ENCODE results near the gene NRXN3. TPM values are rescaled to one million over a fixed set of nuclear protein-coding genes. Genes with fewer than 3 reads are reported as not detected.
"Not testable (repeated sequence)": the region's sequence is repeated elsewhere in the genome, so short reads cannot be mapped to it uniquely, and the experiment has no call there.

Gene NRXN3
- total RNA-seq, 2 experiments from 2014 or later = not detected

GRCh38 chr14:78383060-78383459 lies 212.9 kb downstream of the NRXN3 start:
- ChIA-PET CTCF (no interaction called here), POLR2A (no interaction called here)
- no peak for DNase-seq
- no peaks in the 10 kb centered on the region for H3K27me3 Mint-ChIP-seq
- H3K27ac Mint-ChIP-seq = no peak overlapping the region
- H3K4me3 Mint-ChIP-seq = no peak overlapping the region
- no peaks in the 10 kb centered on the region for H3K9me3 Mint-ChIP-seq
- H3K36me3 Mint-ChIP-seq (ENCODE audit: low read depth) = no peaks in the 10 kb centered on the region
- H3K4me1 Mint-ChIP-seq = no peaks in the 10 kb centered on the region

GRCh38 chr14:78398216-78398615 lies 228.0 kb downstream of the NRXN3 start:
- POLR2A ChIA-PET = no interaction called here
- CTCF ChIA-PET = no interaction called here
- DNase-seq = no peak
- peaks cover 1% of the 10 kb centered on the region for H3K4me1 Mint-ChIP-seq
- no peaks in the 10 kb centered on the region for H3K36me3 Mint-ChIP-seq (ENCODE audit: low read depth)
- no peak overlapping the region for H3K4me3 Mint-ChIP-seq
- H3K27ac Mint-ChIP-seq = no peak overlapping the region
- H3K27me3 Mint-ChIP-seq = no peaks in the 10 kb centered on the region
- no peaks in the 10 kb centered on the region for H3K9me3 Mint-ChIP-seq

GRCh38 chr14:78399316-78399889 lies 229.2 kb downstream of the NRXN3 start:
- H3K27me3 Mint-ChIP-seq = no peaks in the 10 kb centered on the region
- ChIA-PET CTCF (no interaction called here), POLR2A (no interaction called here)
- no peaks in the 10 kb centered on the region for H3K9me3 Mint-ChIP-seq
- H3K36me3 Mint-ChIP-seq (ENCODE audit: low read depth) = no peaks in the 10 kb centered on the region
- H3K4me3 Mint-ChIP-seq = no peak overlapping the region
- DNase-seq = no peak
- H3K4me1 Mint-ChIP-seq = peaks cover 3% of the 10 kb centered on the region
- no peak overlapping the region for H3K27ac Mint-ChIP-seq

- H3K36me3 Mint-ChIP-seq (ENCODE audit: low read depth) = no peaks in the 10 kb centered on the region
- CTCF ChIA-PET = no interaction called here
- no peaks in the 10 kb centered on the region for H3K9me3 Mint-ChIP-seq
- POLR2A ChIA-PET = no interaction called here
- no peak for DNase-seq
- H3K4me1 Mint-ChIP-seq = peaks cover 3% of the 10 kb centered on the region
- H3K27me3 Mint-ChIP-seq = no peaks in the 10 kb centered on the region
- H3K27ac Mint-ChIP-seq = no peak overlapping the region
- H3K4me3 Mint-ChIP-seq = no peak overlapping the region
Measured at GRCh38 chr14:78401866-78402265, 231.7 kb downstream of the NRXN3 start.

GRCh38 chr14:78403278-78403815 lies 233.2 kb downstream of the NRXN3 start:
- no peaks in the 10 kb centered on the region for H3K9me3 Mint-ChIP-seq
- no peaks in the 10 kb centered on the region for H3K36me3 Mint-ChIP-seq (ENCODE audit: low read depth)
- POLR2A ChIA-PET = no interaction called here
- peaks cover 3% of the 10 kb centered on the region for H3K4me1 Mint-ChIP-seq
- CTCF ChIA-PET = interaction anchor here (0.6 kb wide), 1 partner anchor 163 kb away, joined by 3 read pairs; no protein-coding TSS in a partner anchor
- no peak for DNase-seq
- H3K27ac Mint-ChIP-seq = no peak overlapping the region
- no peaks in the 10 kb centered on the region for H3K27me3 Mint-ChIP-seq
- H3K4me3 Mint-ChIP-seq = no peak overlapping the region

GRCh38 chr14:78405079-78405856 lies 235.1 kb downstream of the NRXN3 start:
- POLR2A ChIA-PET = no interaction called here
- H3K4me3 Mint-ChIP-seq = no peak overlapping the region

GRCh38 chr14:78412475-78412874 lies 242.3 kb downstream of the NRXN3 start:
- H3K4me3 Mint-ChIP-seq = no peak overlapping the region
- no peaks in the 10 kb centered on the region for H3K27me3 Mint-ChIP-seq
- CTCF ChIA-PET = no interaction called here

More at GRCh38 chr14:78405079-78405856, 235.1 kb downstream of the NRXN3 start:
- Mint-ChIP-seq H3K27me3 (no peaks in the 10 kb centered on the region), H3K36me3 (ENCODE audit: low read depth) (no peaks in the 10 kb centered on the region), H3K9me3 (no peaks in the 10 kb centered on the region), H3K4me1 (peaks cover 3% of the 10 kb centered on the region), H3K27ac (no peak overlapping the region)
- CTCF ChIA-PET = no interaction called here
- DNase-seq = no peak

GRCh38 chr14:78414172-78414571 lies 244.0 kb downstream of the NRXN3 start:
- no peak for DNase-seq
- Mint-ChIP-seq H3K4me3 (no peak overlapping the region), H3K27ac (no peak overlapping the region), H3K9me3 (peaks cover 3% of the 10 kb centered on the region), H3K27me3 (no peaks in the 10 kb centered on the region), H3K36me3 (ENCODE audit: low read depth) (no peaks in the 10 kb centered on the region), H3K4me1 (no peaks in the 10 kb centered on the region)
- ChIA-PET CTCF (no interaction called here), POLR2A (no interaction called here)

More at GRCh38 chr14:78412475-78412874, 242.3 kb downstream of the NRXN3 start:
- POLR2A ChIA-PET = no interaction called here
- DNase-seq = no peak
- Mint-ChIP-seq H3K27ac (no peak overlapping the region), H3K9me3 (peaks cover 3% of the 10 kb centered on the region), H3K36me3 (ENCODE audit: low read depth) (no peaks in the 10 kb centered on the region), H3K4me1 (no peaks in the 10 kb centered on the region)

- H3K4me3 Mint-ChIP-seq = no peak overlapping the region
- ChIA-PET POLR2A (no interaction called here), CTCF (no interaction called here)
- no peaks in the 10 kb centered on the region for H3K36me3 Mint-ChIP-seq (ENCODE audit: low read depth)
- no peaks in the 10 kb centered on the region for H3K4me1 Mint-ChIP-seq
- no peaks in the 10 kb centered on the region for H3K27me3 Mint-ChIP-seq
- peaks cover 3% of the 10 kb centered on the region for H3K9me3 Mint-ChIP-seq
- no peak overlapping the region for H3K27ac Mint-ChIP-seq
- DNase-seq = no peak
Measured at GRCh38 chr14:78417532-78417931, 247.4 kb downstream of the NRXN3 start.

- Mint-ChIP-seq H3K4me3 (no peak overlapping the region), H3K36me3 (ENCODE audit: low read depth) (no peaks in the 10 kb centered on the region), H3K27ac (no peak overlapping the region), H3K27me3 (no peaks in the 10 kb centered on the region), H3K4me1 (peaks cover 4% of the 10 kb centered on the region), H3K9me3 (no peaks in the 10 kb centered on the region)
- DNase-seq = no peak
- ChIA-PET CTCF (no interaction called here), POLR2A (no interaction called here)
Measured at GRCh38 chr14:78424311-78424710, 254.1 kb downstream of the NRXN3 start.

- Mint-ChIP-seq H3K4me1 (peaks cover 4% of the 10 kb centered on the region), H3K4me3 (no peak overlapping the region), H3K9me3 (no peaks in the 10 kb centered on the region), H3K27ac (no peak overlapping the region), H3K27me3 (no peaks in the 10 kb centered on the region), H3K36me3 (ENCODE audit: low read depth) (no peaks in the 10 kb centered on the region)
- no peak for DNase-seq
- ChIA-PET POLR2A (no interaction called here), CTCF (no interaction called here)
Measured at GRCh38 chr14:78425330-78425729, 255.2 kb downstream of the NRXN3 start.

GRCh38 chr14:78425782-78426181 lies 255.6 kb downstream of the NRXN3 start:
- Mint-ChIP-seq H3K4me1 (peaks cover 4% of the 10 kb centered on the region), H3K27me3 (no peaks in the 10 kb centered on the region)

GRCh38 chr14:78432046-78432445 lies 261.9 kb downstream of the NRXN3 start:
- Mint-ChIP-seq H3K27ac (no peak overlapping the region), H3K36me3 (ENCODE audit: low read depth) (no peaks in the 10 kb centered on the region), H3K27me3 (no peaks in the 10 kb centered on the region), H3K4me1 (no peaks in the 10 kb centered on the region), H3K9me3 (no peaks in the 10 kb centered on the region), H3K4me3 (no peak overlapping the region)
- DNase-seq = no peak
- CTCF ChIA-PET = no interaction called here
- POLR2A ChIA-PET = no interaction called here

More at GRCh38 chr14:78425782-78426181, 255.6 kb downstream of the NRXN3 start:
- H3K4me3 Mint-ChIP-seq = no peak overlapping the region
- no peak overlapping the region for H3K27ac Mint-ChIP-seq
- no peak for DNase-seq
- POLR2A ChIA-PET = no interaction called here
- no peaks in the 10 kb centered on the region for H3K36me3 Mint-ChIP-seq (ENCODE audit: low read depth)
- CTCF ChIA-PET = no interaction called here
- H3K9me3 Mint-ChIP-seq = no peaks in the 10 kb centered on the region

GRCh38 chr14:78437448-78437847 lies 267.3 kb downstream of the NRXN3 start:
- CTCF ChIA-PET; H3K27ac Mint-ChIP-seq; H3K4me3 Mint-ChIP-seq; POLR2A ChIA-PET; DNase-seq; H3K36me3 Mint-ChIP-seq (ENCODE audit: low read depth); H3K4me1 Mint-ChIP-seq; H3K9me3 Mint-ChIP-seq; H3K27me3 Mint-ChIP-seq: not testable (repeated sequence)
